COLO668 (cell line): Measurements from ENCODE around the gene QPRT.
"Not testable (repeated sequence)": the region's sequence is repeated elsewhere in the genome, so short reads cannot be mapped to it uniquely, and the experiment has no call there.

Experiments used
- DNase-seq: peaks from one replicate; lab custom pipeline; 2025; ENCODE audit not compliant: unreplicated experiment; lab: John Stamatoyannopoulos, UW

The QPRT gene

GRCh38 chr16:29678691-29679267 is at the start of gene QPRT:
QPRT (plus strand) TSS chr16:29679180; CDS start chr16:29679198, 18 bp downstream.
- DNase-seq, result peak; percentile 37

- DNase-seq, result not testable (repeated sequence)
Observed at GRCh38 chr16:29629318-29629717, 49.7 kb upstream of the QPRT start.

DNA sequence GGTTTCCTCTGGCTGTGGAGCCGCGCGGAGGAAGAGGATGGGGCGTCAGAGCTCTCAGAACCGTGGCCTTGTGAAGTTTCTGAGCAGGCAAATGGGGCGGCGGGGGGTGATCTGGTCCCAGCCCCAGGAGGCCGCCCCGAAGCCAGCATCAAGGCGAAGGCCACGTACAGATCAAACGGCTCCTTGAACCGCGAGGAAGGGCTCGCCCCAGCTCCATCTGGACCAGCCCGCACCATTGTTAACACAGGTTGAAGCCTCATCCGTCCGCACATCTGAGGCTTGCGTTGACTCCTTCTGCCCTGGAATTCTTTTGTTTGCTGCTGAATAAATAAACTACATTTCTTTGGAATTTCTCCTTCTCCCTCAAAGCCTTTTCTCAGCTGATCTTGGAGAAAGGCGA is 47.3 kb upstream of the QPRT start:
- DNase-seq, result not testable (repeated sequence)

DNA sequence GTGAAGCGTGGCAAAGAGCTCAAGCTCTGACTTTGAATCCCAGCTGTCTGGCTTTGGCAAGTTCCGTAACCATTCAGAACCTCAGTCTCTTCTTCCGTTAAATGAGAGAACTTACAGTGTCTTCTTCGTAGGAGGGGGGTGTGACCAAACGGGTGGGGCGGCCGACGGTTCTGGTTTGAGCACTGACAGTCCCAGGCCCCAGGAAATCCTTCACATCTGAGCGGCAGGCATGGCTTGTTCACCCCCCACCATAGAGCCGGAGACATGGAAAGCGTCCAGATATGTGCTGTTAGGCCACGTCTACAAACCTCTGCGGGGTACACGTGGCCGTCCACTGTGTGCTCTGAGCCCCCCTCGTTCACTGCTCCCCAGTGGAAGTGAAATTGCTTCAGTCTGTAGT is 43.1 kb upstream of the QPRT start:
- not testable (repeated sequence) for DNase-seq

GRCh38 chr16:29636368-29636767 is 42.6 kb upstream of the QPRT start:
- DNase-seq, result not testable (repeated sequence)

GRCh38 chr16:29638751-29639150 is 40.2 kb upstream of the QPRT start:
- not testable (repeated sequence) for DNase-seq

DNA sequence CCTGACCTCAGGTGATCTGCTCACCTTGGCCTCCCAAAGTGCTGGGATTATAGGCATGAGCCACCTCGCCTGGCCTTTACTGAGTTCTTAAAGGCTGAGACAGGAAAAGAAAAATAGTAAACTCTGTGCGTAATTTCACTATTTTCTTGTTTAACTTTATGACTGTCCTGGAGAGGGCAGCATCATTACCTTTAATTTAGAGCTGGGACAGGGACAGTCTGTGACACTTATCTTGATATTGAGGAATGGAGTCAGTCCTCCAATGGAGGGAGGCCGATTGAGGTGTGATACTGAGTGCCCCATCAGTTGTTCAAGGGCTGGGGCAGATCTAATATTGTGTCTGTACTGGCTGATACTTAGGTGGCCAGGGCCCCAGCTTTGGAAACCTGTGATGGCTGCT is 37.4 kb upstream of the QPRT start:
- DNase-seq, result no peak

- no peak for DNase-seq
Observed at GRCh38 chr16:29643596-29643995, 35.4 kb upstream of the QPRT start.

DNA sequence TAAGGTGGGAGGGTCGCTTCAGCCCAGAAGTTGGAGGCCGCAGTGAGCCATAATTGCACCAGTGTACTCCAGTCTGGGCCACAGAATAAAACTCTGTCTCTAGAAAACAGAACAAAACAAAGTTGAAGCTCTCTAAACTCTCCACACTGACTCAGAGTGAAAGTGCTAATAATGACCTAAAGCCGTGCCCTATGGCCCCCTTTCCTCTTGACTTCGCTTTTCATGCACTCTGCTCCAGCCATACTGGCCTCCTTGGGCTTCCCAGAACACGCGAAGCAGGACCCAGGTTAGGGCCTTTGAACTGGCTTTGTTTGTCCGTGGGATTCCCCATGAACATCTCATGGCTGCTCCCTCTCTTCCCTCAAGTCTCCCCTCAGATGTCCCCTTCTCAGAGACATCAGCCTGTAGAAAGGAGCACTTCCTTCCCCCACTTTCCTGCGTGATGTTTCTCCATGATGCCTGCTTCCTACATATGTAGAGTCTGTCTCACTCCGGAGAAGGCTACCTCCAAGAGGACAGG is 34.6 kb upstream of the QPRT start:
- DNase-seq, result no peak

- no peak for DNase-seq
Observed at GRCh38 chr16:29644973-29645693, 33.8 kb upstream of the QPRT start.

DNA sequence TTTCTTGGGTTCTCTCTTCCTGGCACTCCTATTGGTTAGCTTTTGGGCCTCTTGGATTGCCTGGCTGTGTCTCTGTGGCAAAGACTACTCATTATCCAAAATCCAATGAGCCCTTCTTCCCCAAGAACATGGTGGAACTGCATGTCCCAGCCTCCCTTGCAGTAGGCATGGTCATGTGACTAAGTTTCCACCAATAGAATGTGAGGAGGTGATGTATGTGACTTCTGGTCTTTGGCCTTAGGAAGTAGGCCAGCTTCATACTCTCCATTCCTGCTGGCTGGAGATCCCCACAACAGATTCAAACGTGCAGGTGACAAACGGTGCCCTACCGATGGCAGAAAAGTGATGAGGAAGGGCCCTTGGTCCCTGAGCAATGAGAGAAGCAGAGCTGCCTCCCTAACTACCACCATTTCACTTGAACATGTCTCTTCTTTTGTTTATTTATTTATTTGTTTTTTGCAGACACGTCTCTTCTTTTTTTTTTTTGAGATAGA is 33.2 kb upstream of the QPRT start:
- no peak for DNase-seq

GRCh38 chr16:29646947-29647346 is 32.0 kb upstream of the QPRT start:
- DNase-seq, result no peak

DNA sequence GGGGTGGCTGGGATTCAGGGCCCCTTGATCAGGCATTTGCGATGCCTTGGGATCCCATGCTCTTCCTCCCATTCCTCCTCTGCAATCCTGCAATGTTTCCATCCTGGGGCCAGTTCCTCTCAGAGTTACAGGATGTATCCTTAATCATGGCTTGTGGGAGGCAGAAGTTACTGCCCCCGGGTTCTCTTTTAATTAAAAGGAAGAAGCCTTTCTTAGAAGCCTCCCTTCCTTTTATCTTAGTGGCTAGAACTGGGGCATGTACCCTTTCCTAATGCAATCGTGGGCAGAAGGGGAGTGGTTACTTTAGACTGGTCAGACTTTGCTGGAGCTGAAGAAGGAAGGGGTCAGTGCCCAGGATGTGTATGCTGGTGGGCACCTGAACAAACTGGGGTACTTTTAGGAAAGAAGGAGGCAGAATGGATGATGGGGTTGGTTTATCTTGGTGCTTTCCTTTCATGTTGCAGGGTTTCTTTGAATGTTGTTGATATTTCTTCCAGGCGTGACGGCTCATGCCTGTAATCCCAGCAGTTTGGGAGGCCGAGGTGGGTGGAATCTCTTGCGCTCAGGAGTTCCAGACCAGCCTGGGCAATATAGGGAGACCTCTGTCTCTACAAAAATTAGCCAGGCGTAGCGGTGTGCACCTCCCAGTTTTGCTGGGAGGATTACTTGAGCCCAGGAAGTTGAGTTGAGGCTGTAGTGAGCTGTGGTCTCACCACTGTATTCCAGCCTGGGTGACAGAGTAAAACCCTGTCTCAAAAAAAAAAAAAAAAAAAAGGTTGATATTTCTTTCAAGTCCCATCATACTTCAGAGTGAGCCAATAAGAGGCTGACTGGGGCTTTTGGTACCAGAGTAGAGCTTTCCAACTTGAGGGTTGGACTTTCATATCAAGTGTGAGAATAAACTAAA is 29.1 kb upstream of the QPRT start:
- DNase-seq, result no peak

GRCh38 chr16:29650771-29651170 is 28.2 kb upstream of the QPRT start:
- DNase-seq, result no peak

- no peak for DNase-seq
Observed at GRCh38 chr16:29651774-29652349, 27.1 kb upstream of the QPRT start.

DNA sequence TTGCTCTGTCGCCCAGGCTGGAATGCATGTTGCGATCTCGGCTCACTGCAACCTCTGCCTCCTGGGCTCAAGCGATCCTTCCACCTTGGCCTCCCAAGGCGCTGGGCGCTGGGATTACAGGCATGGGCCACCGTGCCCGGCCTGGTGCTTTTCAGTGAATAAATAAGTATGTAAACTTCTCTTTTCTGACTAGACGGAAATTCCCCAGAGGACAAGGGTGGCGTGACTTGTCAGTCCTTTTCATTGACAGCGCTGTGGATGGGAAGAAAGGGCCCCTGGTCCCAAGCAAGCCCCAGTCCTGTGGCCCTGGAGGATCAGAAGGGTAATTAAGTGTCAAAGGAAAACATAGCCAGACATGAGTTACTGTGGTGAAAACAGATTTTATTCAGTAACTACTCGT is 25.5 kb upstream of the QPRT start:
- no peak for DNase-seq

GRCh38 chr16:29653890-29654289 is 25.1 kb upstream of the QPRT start:
- DNase-seq, result not testable (repeated sequence)

- DNase-seq, result no peak
Observed at GRCh38 chr16:29656688-29657523, 22.1 kb upstream of the QPRT start.

GRCh38 chr16:29658705-29659104 is 20.3 kb upstream of the QPRT start:
- no peak for DNase-seq
